HepG2 (cell line): Measurements from ENCODE around the gene CAT.

Source experiments
- ESRRA ChIP-seq: sonication (generic); formaldehyde crosslinking; IDR thresholded peaks from 2 replicates; pipeline ENCODE4 v1.5.1; 2020; ENCODE audit warnings: mild to moderate bottlenecking, low read depth, missing genetic modification reagents
- EZH2 ChIP-seq: conservative IDR thresholded peaks from 2 replicates; pipeline ENCODE4 v1.6.1; 2012; ENCODE audit warnings: mild to moderate bottlenecking, low read depth, low read length, moderate library complexity
- KLF13 ChIP-seq: sonication (generic); formaldehyde crosslinking; IDR thresholded peaks from 2 replicates; pipeline ENCODE4 v1.4.0; 2020; ENCODE audit warnings: mild to moderate bottlenecking, missing genetic modification reagents
- MED8 ChIP-seq: sonication (generic); formaldehyde crosslinking; IDR thresholded peaks from 2 replicates; pipeline ENCODE4 v1.8.1; 2023; ENCODE audit warnings: mild to moderate bottlenecking, missing genetic modification reagents; ENCODE audit not compliant: insufficient replicate concordance
- TCF12 ChIP-seq, 2 experiments: fragments of 450-650 bp in 1 of 2; sonication (generic) in 1 of 2; formaldehyde crosslinking in 1 of 2; IDR thresholded peaks; 2 replicates each; pipeline versions ENCODE4 v1.6.1 to v1.8.0; 2017 to 2022; ENCODE audit warnings: antibody characterized with exemption in 1 of 2, mild to moderate bottlenecking in 1 of 2, missing genetic modification reagents in 1 of 2, moderate library complexity in 1 of 2
- TF ChIP-seq, protein P1 (sequence below): sonication (generic); formaldehyde crosslinking; IDR thresholded peaks from 2 replicates; pipeline ENCODE4 v1.5.0; 2020; ENCODE audit warnings: mild to moderate bottlenecking, missing genetic modification reagents
- TF ChIP-seq, protein P2 (sequence below): sonication (generic); formaldehyde crosslinking; IDR thresholded peaks from 2 replicates; pipeline ENCODE4 v1.9.0; 2021; ENCODE audit warnings: missing genetic modification reagents, borderline replicate concordance
- TF ChIP-seq, protein P3 (sequence below): sonication (generic); formaldehyde crosslinking; IDR thresholded peaks from 2 replicates; pipeline ENCODE4 v1.4.0; 2020; ENCODE audit warnings: missing genetic modification reagents, borderline replicate concordance
- TF ChIP-seq, protein P4 (sequence below): sonication (generic); formaldehyde crosslinking; conservative IDR thresholded peaks from 2 replicates; pipeline ENCODE4 v1.4.0; 2020; ENCODE audit warnings: missing genetic modification reagents
- TF ChIP-seq, protein P5 (sequence below): sonication (generic); formaldehyde crosslinking; IDR thresholded peaks from 2 replicates; pipeline ENCODE4 v1.8.0; 2022; ENCODE audit warnings: missing genetic modification reagents, mild to moderate bottlenecking, borderline replicate concordance

DNA sequence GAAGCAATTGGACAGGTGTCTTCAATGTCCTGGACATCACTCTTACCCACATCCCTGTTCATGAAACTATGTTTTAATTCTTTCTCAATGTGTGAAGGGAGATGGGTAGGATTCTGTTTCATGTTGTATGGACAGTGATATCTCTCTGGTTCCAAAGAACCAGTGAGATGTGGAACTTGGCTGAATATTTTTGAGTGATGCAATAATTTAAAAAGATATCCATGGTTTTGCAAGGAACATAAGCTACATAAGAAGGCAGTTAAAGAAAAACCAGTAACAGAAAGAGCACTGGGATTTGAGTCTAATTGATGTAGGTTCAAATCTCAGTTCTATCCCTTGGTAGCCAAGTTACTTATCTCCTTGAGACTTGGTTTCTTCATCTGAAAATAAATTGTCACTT lies 82.5 kb downstream of the CAT start:
- TF ChIP-seq, protein P1, sequence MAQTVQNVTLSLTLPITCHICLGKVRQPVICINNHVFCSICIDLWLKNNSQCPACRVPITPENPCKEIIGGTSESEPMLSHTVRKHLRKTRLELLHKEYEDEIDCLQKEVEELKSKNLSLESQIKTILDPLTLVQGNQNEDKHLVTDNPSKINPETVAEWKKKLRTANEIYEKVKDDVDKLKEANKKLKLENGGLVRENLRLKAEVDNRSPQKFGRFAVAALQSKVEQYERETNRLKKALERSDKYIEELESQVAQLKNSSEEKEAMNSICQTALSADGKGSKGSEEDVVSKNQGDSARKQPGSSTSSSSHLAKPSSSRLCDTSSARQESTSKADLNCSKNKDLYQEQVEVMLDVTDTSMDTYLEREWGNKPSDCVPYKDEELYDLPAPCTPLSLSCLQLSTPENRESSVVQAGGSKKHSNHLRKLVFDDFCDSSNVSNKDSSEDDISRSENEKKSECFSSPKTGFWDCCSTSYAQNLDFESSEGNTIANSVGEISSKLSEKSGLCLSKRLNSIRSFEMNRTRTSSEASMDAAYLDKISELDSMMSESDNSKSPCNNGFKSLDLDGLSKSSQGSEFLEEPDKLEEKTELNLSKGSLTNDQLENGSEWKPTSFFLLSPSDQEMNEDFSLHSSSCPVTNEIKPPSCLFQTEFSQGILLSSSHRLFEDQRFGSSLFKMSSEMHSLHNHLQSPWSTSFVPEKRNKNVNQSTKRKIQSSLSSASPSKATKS (CRISPR knock-in tag): no peak
- TF ChIP-seq, protein P2, sequence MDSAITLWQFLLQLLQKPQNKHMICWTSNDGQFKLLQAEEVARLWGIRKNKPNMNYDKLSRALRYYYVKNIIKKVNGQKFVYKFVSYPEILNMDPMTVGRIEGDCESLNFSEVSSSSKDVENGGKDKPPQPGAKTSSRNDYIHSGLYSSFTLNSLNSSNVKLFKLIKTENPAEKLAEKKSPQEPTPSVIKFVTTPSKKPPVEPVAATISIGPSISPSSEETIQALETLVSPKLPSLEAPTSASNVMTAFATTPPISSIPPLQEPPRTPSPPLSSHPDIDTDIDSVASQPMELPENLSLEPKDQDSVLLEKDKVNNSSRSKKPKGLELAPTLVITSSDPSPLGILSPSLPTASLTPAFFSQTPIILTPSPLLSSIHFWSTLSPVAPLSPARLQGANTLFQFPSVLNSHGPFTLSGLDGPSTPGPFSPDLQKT: no peak
- no peak for TF ChIP-seq KLF13 (CRISPR knock-in tag)
- no peak for TF ChIP-seq ESRRA (CRISPR knock-in tag)
- TF ChIP-seq, protein P3, sequence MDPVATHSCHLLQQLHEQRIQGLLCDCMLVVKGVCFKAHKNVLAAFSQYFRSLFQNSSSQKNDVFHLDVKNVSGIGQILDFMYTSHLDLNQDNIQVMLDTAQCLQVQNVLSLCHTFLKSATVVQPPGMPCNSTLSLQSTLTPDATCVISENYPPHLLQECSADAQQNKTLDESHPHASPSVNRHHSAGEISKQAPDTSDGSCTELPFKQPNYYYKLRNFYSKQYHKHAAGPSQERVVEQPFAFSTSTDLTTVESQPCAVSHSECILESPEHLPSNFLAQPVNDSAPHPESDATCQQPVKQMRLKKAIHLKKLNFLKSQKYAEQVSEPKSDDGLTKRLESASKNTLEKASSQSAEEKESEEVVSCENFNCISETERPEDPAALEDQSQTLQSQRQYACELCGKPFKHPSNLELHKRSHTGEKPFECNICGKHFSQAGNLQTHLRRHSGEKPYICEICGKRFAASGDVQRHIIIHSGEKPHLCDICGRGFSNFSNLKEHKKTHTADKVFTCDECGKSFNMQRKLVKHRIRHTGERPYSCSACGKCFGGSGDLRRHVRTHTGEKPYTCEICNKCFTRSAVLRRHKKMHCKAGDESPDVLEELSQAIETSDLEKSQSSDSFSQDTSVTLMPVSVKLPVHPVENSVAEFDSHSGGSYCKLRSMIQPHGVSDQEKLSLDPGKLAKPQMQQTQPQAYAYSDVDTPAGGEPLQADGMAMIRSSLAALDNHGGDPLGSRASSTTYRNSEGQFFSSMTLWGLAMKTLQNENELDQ (CRISPR knock-in tag): no peak
- TF ChIP-seq, protein P4, sequence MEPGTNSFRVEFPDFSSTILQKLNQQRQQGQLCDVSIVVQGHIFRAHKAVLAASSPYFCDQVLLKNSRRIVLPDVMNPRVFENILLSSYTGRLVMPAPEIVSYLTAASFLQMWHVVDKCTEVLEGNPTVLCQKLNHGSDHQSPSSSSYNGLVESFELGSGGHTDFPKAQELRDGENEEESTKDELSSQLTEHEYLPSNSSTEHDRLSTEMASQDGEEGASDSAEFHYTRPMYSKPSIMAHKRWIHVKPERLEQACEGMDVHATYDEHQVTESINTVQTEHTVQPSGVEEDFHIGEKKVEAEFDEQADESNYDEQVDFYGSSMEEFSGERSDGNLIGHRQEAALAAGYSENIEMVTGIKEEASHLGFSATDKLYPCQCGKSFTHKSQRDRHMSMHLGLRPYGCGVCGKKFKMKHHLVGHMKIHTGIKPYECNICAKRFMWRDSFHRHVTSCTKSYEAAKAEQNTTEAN (CRISPR knock-in tag): no peak
- TF ChIP-seq EZH2: no peak
- no peak for TF ChIP-seq MED8 (CRISPR knock-in tag)
- TF ChIP-seq, protein P5, sequence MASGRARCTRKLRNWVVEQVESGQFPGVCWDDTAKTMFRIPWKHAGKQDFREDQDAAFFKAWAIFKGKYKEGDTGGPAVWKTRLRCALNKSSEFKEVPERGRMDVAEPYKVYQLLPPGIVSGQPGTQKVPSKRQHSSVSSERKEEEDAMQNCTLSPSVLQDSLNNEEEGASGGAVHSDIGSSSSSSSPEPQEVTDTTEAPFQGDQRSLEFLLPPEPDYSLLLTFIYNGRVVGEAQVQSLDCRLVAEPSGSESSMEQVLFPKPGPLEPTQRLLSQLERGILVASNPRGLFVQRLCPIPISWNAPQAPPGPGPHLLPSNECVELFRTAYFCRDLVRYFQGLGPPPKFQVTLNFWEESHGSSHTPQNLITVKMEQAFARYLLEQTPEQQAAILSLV (CRISPR knock-in tag): no peak
- TF ChIP-seq TCF12 (IDR thresholded peaks at IDR 0.05): no peak
- no peak for TF ChIP-seq TCF12 (CRISPR knock-in tag; IDR thresholded peaks at IDR 0.05)
